ENCODE measurements around the gene GLI2.

GLI2 gene

DNA sequence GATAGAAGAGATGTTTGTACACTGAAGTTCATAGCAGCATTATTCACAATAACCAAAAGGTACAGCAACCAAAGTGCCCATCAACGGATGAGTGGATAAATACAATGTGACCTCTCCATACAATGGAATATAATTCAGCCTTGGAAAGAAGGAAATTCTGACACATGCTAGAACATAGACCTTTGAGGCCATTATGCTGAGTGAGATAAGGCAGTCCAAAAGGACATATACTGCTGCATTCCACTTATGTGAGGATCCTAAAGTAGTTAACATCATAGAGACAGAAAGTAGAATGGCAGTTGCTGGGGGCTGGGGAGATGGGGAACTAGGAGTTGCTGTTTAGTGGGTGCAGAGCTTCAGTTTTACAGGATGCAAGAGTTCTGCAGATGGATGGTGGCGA, 38.2 kb upstream of the GLI2 start:
- H3K27me3 ChIP-seq (replicated peaks; ENCODE audit: insufficient read depth, low read length), result peaks cover 7% of the 10 kb centered on the region; the same call in 1 of the 2 replicates
- H3F3A ChIP-seq (ENCODE audit: insufficient read depth, low read length), result no peaks in the 10 kb centered on the region
- H3K79me2 ChIP-seq (ENCODE audit: low read length), result no peaks in the 10 kb centered on the region
- H3K4me3 ChIP-seq (ENCODE audit: low read length), result no peak overlapping the region
- no peak overlapping the region for H3K27ac ChIP-seq (ENCODE audit: low read length)
- no peaks in the 10 kb centered on the region for H3K4me1 ChIP-seq (ENCODE audit: low read length)
- no peak overlapping the region for H2AFZ ChIP-seq (ENCODE audit: low read length)
- no peaks in the 10 kb centered on the region for H3K9me2 ChIP-seq (replicated peaks; ENCODE audit: insufficient read depth, low read length)
- TF ChIP-seq EZH2phosphoT487 (IDR thresholded peaks at IDR 0.05; ENCODE audit: low read length) (no peak), EZH2 (optimal IDR thresholded peaks at IDR 0.05; ENCODE audit: low read depth, low read length) (no peak)
- TF ChIP-seq, protein P1, sequence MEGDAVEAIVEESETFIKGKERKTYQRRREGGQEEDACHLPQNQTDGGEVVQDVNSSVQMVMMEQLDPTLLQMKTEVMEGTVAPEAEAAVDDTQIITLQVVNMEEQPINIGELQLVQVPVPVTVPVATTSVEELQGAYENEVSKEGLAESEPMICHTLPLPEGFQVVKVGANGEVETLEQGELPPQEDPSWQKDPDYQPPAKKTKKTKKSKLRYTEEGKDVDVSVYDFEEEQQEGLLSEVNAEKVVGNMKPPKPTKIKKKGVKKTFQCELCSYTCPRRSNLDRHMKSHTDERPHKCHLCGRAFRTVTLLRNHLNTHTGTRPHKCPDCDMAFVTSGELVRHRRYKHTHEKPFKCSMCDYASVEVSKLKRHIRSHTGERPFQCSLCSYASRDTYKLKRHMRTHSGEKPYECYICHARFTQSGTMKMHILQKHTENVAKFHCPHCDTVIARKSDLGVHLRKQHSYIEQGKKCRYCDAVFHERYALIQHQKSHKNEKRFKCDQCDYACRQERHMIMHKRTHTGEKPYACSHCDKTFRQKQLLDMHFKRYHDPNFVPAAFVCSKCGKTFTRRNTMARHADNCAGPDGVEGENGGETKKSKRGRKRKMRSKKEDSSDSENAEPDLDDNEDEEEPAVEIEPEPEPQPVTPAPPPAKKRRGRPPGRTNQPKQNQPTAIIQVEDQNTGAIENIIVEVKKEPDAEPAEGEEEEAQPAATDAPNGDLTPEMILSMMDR (IDR thresholded peaks at IDR 0.05; ENCODE audit: low read length), result no peak
- no peaks in the 10 kb centered on the region for H4K20me1 ChIP-seq (ENCODE audit: insufficient read depth, low read length)
- DNase-seq, result no peak
- H3K9ac ChIP-seq (ENCODE audit: low read length), result no peak overlapping the region
- H3K4me2 ChIP-seq (ENCODE audit: low read depth, low read length), result no peak overlapping the region
- H3K9me3 ChIP-seq (replicated peaks; ENCODE audit: insufficient read depth, low read length), result no peaks in the 10 kb centered on the region
- H3K36me3 ChIP-seq (replicated peaks; ENCODE audit: insufficient read depth, low read length), result no peaks in the 10 kb centered on the region

DNA sequence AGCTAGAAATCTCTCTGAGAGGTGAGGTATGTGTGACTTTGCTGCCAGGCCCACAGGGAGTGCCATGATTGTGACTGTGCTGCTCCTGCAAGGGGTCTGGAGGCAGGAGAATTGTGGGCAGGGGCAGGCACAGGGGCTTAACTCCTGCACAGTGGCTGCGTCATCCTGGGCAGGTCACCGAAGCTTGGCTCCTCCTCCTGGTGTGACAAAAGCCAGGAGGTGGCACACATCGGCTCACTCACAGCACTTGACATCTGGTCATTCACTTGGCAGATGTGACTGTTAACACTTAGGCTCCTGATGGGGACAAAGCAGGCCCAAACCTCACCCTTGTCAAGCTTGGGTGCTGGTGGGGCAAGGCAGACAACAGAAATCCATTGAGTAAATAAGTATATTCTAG, 36.4 kb upstream of the GLI2 start:
- no peaks in the 10 kb centered on the region for H3K9me3 ChIP-seq (replicated peaks; ENCODE audit: insufficient read depth, low read length)
- H3F3A ChIP-seq (ENCODE audit: insufficient read depth, low read length), result no peaks in the 10 kb centered on the region
- H3K4me2 ChIP-seq (ENCODE audit: low read depth, low read length), result no peak overlapping the region

DNA sequence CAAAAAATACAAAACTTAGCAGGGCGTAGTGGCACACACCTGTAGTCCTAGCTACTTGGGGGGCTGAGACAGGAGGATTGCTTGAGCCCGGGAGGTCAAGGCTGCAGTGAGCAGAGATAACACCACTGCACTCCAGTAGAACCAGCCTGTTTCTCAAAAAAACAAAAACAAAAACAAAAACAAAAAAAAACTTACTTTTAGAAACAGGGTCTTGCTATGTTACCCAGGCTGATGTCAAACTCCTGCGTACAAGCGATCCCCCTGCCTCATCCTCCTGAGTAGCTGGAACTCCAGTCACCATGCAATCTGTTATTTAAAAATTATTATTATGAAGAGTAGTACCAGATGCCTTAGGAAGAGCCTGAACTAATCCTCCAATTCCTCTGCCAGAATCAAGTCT, 35.0 kb upstream of the GLI2 start:
- no peaks in the 10 kb centered on the region for H3K4me1 ChIP-seq (ENCODE audit: low read length)

More for the DNA sequence above, 36.4 kb upstream of the GLI2 start:
- Histone ChIP-seq H3K4me1 (ENCODE audit: low read length) (no peaks in the 10 kb centered on the region), H3K36me3 (replicated peaks; ENCODE audit: insufficient read depth, low read length) (no peaks in the 10 kb centered on the region), H3K79me2 (ENCODE audit: low read length) (no peaks in the 10 kb centered on the region), H2AFZ (ENCODE audit: low read length) (no peak overlapping the region), H4K20me1 (ENCODE audit: insufficient read depth, low read length) (no peaks in the 10 kb centered on the region), H3K4me3 (ENCODE audit: low read length) (no peak overlapping the region), H3K9me2 (replicated peaks; ENCODE audit: insufficient read depth, low read length) (no peaks in the 10 kb centered on the region), H3K27ac (ENCODE audit: low read length) (no peak overlapping the region), H3K27me3 (replicated peaks; ENCODE audit: insufficient read depth, low read length) (peaks cover 7% of the 10 kb centered on the region; the same call in 1 of the 2 replicates), H3K9ac (ENCODE audit: low read length) (no peak overlapping the region)
- no peak for DNase-seq
- TF ChIP-seq EZH2 (optimal IDR thresholded peaks at IDR 0.05; ENCODE audit: low read depth, low read length), result no peak
- TF ChIP-seq, protein P1 (IDR thresholded peaks at IDR 0.05; ENCODE audit: low read length), result no peak
- TF ChIP-seq EZH2phosphoT487 (IDR thresholded peaks at IDR 0.05; ENCODE audit: low read length), result no peak

More for the DNA sequence above, 35.0 kb upstream of the GLI2 start:
- no peak for DNase-seq
- H3F3A ChIP-seq (ENCODE audit: insufficient read depth, low read length), result no peaks in the 10 kb centered on the region
- H4K20me1 ChIP-seq (ENCODE audit: insufficient read depth, low read length), result no peaks in the 10 kb centered on the region
- H3K27ac ChIP-seq (ENCODE audit: low read length), result no peak overlapping the region
- no peak overlapping the region for H3K4me2 ChIP-seq (ENCODE audit: low read depth, low read length)
- no peaks in the 10 kb centered on the region for H3K9me2 ChIP-seq (replicated peaks; ENCODE audit: insufficient read depth, low read length)
- peaks cover 7% of the 10 kb centered on the region; the same call in 1 of the 2 replicates for H3K27me3 ChIP-seq (replicated peaks; ENCODE audit: insufficient read depth, low read length)
- H3K4me3 ChIP-seq (ENCODE audit: low read length), result no peak overlapping the region
- H3K9me3 ChIP-seq (replicated peaks; ENCODE audit: insufficient read depth, low read length), result no peaks in the 10 kb centered on the region
- TF ChIP-seq, protein P1 (IDR thresholded peaks at IDR 0.05; ENCODE audit: low read length), result no peak
- TF ChIP-seq EZH2 (optimal IDR thresholded peaks at IDR 0.05; ENCODE audit: low read depth, low read length), result no peak
- TF ChIP-seq EZH2phosphoT487 (IDR thresholded peaks at IDR 0.05; ENCODE audit: low read length), result no peak
- H3K79me2 ChIP-seq (ENCODE audit: low read length), result no peaks in the 10 kb centered on the region
- H3K9ac ChIP-seq (ENCODE audit: low read length), result no peak overlapping the region
- no peaks in the 10 kb centered on the region for H3K36me3 ChIP-seq (replicated peaks; ENCODE audit: insufficient read depth, low read length)
- no peak overlapping the region for H2AFZ ChIP-seq (ENCODE audit: low read length)

Data from MM.1S (cell line).